ENCODE data around the gene METTL25.

METTL25 gene

DNA sequence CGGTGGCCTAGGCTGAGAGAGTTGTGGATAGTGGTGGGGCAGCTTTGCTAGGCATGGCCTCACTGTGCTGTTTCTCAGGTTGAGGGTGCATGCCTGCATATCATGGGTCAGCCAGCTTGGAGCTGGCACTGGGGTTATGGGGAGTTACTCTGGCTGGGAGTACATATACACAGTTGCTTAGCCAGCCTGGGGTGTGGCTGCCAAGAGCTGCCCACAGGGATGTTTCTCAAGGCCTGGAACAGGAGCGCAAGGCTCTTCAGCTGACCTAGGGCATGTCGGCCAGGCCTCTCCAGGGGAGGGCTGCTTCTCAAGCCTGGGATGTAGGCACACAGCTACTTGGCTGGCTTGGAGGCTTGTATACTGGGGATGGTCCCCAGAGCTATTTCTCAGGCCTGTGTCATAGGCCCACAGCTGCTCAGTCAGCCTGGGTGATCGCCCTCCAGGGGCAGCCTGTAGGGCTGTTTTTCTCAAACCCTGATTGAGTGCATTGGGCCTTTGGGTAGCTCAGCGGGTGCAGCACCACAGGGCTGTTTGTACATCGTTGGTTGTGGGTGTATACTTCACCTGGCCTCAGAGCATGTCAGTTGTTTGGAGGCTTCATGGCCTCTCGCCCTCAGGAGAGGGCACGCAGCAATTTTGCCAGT, 114.9 kb downstream of the METTL25 start:
- DNase-seq: no peak

GRCh38 chr12:82474181-82474797, 116.0 kb downstream of the METTL25 start:
- DNase-seq: no peak

DNA sequence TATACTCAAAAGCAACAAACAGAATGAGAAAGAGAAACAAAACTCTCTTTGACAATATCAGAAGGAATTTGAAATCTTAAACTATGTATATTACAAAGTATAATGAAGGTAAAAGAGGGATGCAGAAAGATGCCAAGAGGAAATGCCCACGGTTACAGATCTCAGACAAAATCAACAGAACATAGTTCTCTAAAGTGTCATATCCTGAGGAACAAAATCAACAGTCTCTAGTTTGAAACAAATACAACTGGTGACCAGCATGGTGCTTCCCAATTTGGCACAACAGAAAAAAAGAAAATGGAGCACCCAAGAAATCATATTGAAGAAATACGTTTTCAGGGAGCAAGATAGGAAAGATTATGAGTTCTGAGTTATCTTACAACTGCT, 116.5 kb downstream of the METTL25 start:
- no peak for DNase-seq

DNA sequence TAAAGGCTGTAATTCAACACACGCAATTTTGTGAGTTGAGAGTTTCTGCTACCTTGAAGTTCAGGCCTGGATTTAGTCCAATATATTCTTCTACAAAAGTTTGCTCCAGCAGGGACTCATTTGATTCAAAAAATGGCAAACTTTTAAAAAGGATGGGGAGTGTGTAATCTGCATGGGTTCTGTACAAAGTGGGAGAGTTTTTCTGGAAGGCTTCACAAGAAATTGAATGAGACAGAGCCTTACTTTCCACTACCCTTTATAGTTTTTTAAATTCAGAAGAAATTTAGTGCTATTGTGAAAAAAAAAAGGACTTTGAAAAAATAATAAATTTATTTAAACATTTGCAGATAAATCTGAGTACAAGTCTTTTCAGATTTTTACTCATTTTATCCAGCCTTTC, 116.9 kb downstream of the METTL25 start:
- DNase-seq: no peak

- no peak for DNase-seq
Measured at GRCh38 chr12:82476511-82476910, 118.2 kb downstream of the METTL25 start.

DNA sequence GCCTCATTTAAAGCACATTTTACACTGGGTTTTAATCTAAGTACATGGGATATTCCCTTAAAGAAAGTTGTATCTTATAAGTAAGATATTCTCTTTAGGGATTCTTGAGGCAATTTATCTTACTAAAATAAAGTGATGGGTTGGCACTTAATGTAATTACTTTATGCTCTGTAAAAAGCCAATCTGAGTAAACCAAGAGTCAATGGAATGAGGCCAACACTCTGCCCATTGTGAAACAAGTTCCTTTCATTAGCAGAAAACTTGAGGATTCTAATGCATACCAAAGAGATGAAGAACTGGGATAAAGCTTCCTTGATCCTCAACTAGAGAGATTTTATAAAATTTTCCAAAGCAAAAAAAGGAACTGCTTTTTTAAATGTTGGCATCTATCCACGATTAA, 121.2 kb downstream of the METTL25 start:
- DNase-seq: no peak

- no peak for DNase-seq
Measured at GRCh38 chr12:82480606-82481005, 122.3 kb downstream of the METTL25 start.

DNA sequence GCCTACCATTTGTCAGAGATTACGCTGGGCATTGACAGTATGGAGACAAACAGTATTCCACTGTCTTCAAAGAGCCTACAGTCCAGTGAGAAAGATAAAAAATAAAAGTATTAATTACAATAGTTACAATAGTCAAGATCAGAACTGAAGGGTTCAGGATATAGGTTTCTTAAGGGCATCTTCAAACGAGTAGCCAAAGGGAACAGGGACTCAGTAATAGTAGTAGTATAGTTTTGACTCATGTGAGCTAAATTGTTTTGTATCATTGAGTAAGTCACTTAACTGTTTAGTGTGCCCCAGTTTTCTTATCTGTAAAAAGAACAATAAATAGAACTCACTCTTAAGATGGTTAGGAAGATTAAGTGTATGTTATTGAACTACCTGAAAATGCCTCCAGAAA, 123.6 kb downstream of the METTL25 start:
- DNase-seq: no peak

- no peak for DNase-seq
Measured at GRCh38 chr12:82486524-82487235, 128.4 kb downstream of the METTL25 start.

DNA sequence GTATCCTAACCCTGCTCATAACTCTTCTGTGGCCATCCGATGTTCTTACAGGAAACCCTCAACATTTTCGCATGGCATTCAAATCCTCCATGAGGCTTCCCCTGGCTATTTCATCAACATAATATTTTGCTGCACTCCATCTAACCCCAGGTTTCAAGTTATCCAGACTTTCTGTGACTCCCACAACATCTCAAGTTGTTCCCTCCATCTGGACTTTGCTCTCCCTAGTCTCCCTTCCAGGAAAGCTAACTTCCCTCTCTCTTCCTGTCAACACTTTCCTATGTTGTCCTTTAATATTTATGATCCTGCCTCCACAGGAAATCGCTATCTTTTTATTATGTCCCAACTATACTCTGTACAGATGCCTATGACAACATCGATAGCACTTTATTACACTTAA, 146.1 kb downstream of the METTL25 start:
- DNase-seq: no peak

DNA sequence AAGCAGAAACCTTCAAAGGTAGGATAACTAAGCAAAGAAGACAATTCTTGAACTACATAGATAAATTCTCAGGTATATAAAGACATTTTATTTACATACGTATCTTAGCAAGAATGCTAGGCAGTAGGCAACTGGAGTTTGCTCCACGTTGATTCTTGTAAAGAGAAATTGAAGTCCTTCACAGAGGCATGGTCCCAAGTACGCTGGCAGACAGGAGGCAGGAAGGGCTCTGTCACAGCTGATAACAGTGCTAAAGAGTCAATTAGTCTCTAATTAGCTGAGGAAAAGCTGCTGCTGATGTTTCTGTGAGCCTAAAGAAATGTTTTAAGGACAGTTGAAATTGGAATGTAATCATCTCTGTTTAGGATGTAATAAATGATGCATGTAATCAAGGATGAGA, 146.8 kb downstream of the METTL25 start:
- no peak for DNase-seq

DNA sequence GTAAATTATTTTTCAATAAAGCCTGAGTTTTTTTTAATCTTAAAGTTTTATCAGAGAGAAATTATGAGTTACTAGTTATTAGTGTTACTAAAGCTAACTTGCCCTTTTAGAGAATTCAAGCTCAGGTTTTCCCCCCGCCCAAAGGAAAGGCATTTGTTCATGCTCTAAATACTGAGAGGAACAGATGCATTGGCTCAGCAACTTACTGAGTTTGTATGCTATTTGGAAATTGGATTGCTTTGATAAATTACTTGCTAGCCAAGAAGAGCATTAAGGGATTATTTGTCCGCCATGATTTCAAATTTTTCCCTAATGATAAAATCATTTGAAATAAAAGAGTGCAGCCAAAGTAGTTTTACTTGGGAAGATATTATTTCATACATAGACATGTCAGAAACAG, 149.4 kb downstream of the METTL25 start:
- no peak for DNase-seq

DNA sequence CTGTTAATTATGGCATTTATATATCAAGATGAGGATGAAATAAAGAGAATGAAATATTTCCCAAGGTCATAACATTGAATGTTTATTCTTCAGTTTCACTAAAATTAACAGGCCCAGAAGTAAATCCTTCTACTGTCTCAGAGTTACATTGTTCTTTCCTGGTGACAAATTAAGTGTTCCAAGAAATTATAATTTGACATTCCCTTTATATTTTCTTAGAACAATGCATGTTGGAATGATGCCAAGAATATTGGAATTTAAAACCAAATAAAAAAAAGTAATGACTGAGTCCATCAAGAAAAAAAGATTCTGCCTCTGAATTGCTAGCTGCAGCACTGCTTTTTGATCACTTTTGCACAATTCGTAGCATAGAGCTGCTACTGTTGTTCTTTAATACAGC, 152.1 kb downstream of the METTL25 start:
- DNase-seq: no peak

DNA sequence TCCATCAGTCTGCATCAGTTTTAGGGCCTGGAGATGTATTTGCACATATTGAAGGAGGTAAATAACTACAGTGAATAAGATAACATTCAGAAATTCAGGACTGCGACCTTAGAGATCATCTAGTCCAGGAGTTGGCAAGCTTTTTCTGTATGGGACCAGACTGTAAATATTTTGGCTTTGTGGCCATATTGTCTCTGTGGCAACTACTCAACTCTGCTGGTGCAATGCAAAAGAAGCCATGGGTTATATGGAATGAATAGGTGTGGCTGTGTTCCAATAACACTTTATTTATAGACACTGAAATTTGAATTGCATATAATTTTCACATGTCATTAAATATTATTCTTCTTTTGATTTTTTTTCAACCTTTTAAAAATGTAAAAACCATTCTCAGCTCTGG, 156.6 kb downstream of the METTL25 start:
- DNase-seq: no peak

DNA sequence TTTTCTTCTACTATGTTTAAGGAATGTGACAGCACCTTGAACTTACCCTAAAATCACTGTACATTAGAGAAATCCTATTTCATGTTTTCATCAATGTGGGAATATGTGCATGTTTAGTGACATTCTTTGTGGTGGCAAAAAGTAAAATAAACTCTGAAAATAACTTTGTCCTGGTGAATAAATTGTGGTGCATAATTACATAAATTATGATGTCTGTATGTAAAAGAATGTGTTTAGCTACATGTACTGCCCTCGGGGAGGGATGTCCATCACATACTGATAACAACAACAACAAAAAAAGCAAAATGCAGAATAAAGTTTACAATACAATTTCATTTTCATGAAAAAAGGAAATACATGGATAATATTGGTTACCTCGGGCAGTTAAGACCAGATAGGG, 157.3 kb downstream of the METTL25 start:
- no peak for DNase-seq

DNA sequence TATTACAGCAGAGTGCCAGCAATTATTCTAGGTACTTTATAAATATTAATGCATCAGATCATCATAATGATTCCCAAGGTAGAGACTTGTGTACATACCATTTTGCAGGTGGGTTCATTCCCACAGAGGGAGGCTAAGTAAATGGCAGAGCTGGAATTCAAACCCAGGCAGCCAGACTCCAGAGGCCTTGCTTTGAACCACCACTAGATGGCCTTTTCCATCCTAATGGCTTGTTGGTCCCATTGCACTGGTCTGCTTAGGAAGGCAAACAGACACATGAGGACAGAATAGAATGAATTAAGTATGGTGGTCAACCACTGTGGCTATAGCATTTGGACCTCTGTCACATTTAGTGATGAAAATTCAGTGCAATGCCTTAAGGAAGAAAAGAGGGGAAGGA, 158.7 kb downstream of the METTL25 start:
- peak; percentile 39 for DNase-seq

DNA sequence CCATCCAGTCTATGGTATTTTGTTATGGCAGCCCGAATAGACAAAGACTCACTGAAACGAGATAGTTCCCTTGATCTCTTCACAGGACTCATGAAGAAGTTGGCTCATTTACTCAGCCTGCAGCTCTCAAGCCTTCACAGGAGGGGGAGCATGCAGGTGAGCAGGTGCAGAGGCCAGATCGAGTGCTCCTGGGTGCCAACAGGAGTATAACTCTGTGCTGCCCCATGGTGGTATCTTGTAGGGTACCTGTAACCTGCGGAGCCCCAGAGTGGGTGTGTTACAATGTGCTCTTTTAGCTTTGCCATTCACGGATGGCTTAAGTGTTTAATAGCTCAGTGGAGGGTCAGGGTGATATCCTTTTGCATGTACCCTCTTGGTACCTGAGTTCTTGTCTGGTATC, 159.5 kb downstream of the METTL25 start:
- no peak for DNase-seq

DNA sequence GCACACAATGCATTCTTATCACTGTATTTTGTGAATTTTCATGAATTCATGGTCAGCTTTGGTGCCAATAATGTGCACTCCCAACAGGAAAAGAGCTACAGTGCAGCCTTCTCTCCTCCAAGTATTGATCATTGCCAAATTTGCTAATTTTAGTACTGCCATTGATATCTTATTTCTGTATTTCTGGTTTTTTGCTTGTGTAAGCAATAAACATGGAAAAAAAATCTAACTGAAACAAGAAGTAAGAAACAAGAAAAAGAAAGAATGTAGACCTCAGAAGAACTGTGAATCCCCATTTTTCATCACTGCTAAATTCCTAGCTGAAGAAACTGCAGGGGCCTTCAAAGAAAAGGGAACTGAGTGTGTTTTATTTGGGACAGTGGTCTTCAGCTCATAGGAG, 161.2 kb downstream of the METTL25 start:
- no peak for DNase-seq

DNA sequence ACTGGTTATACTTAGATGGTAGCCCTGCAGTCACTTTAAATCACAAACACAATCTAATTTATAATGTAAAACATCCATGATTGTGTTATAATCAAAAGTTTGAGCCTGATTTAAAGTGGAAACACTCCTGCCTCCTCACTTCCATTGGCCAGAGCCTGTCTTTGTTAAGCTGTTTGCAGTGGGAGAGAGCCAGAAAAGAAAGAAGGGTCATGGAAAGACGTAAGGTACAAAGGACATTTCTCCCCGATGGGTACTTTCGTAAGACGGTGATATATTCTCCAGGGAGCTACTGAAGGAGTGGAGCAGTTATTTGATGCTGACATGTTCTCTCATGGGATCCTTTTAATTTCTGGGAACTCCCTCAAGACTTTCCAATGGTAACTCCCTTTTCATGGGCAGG, 164.0 kb downstream of the METTL25 start:
- DNase-seq: no peak

DNA sequence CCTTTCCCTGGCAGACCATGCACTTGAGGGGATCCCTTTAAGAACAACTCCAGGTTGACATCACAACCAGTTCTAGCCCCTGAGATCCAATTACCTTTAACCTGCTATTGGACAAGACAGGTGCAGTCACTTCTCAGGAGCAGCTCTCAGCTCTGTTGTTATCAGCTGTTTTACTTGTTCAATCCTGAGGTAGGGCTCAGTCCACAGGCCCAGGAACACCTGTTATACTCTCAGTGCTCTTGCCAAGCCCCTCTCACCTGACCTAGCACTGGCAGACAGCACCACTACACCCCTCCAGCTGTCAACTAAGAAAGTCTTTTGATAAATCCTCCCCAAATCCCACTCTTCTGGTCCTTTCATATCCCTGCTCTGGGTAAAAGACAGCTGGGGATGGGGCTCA, 164.4 kb downstream of the METTL25 start:
- DNase-seq: no peak

GRCh38 chr12:82523996-82524395, 165.7 kb downstream of the METTL25 start:
- no peak for DNase-seq

GRCh38 chr12:82524641-82525040, 166.3 kb downstream of the METTL25 start:
- DNase-seq: no peak

DNA sequence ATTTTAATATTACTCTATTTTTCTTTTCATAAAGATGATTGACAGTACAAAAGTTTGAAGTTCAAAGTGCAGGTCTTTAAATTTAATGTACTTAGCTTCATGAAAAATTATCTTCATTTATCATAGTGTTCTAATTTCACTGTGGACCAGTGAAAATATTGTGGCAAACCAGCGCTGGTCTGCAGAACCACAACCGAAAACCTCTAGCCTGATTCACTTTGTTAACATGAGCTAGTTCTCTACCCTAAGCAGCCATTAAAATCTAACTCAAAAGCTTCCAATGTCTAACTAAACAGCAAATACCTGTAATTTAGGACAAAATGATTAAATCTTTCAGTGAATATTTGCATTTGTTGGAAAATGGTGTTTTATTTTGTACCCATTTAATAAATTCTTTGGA, 167.3 kb downstream of the METTL25 start:
- no peak for DNase-seq

- peak; percentile 77 for DNase-seq
Measured at GRCh38 chr12:82527165-82527780, 168.9 kb downstream of the METTL25 start.

Data from hematopoietic multipotent progenitor cell treated with erythropoietin and hydrocortisone succinate and interleukin-3 and kit ligand, for 4 days (in vitro differentiated cells).